ENCODE measurements around the gene ZNF578. TPM values are rescaled to one million over a fixed set of nuclear protein-coding genes. Genes with fewer than 3 reads are reported as not detected.

Gene ZNF578
- total and polyA plus RNA-seq, 2 of the 8 experiments (the other 6 are each of a cell fraction or from before 2014, with no cell fraction given): 1.6 to 4.2 TPM

GRCh38 chr19:52507266-52507665, 53.9 kb downstream of the ZNF578 start (continued):
- TF ChIP-seq ATF2 (IDR thresholded peaks at IDR 0.05; ENCODE audit: low read length) (no peak), USF2 (IDR thresholded peaks at IDR 0.05; ENCODE audit: low read length) (no peak), SRF (IDR thresholded peaks at IDR 0.05; ENCODE audit: low read depth, low read length) (no peak), KDM1A (IDR thresholded peaks at IDR 0.05; ENCODE audit: borderline replicate concordance, low read length) (no peak), JUN (IDR thresholded peaks at IDR 0.05; ENCODE audit: low read depth, low read length) (no peak), SUZ12 (IDR thresholded peaks at IDR 0.05; ENCODE audit: low read length) (no peak), GABPA (IDR thresholded peaks at IDR 0.05; ENCODE audit: borderline replicate concordance, insufficient read depth, low read length) (no peak), SIX5 (IDR thresholded peaks at IDR 0.05; ENCODE audit: low read depth, low read length) (no peak), TAF7 (optimal IDR thresholded peaks at IDR 0.05; ENCODE audit: borderline replicate concordance, low read depth, low read length) (no peak)

Data from H1 (cell line).